Neural progenitor cell (in vitro differentiated cells): ENCODE data around the gene REELD1. TPM values are rescaled to one million over a fixed set of nuclear protein-coding genes. Genes with fewer than 3 reads are reported as not detected.

Source experiments
- DNase-seq: peaks from one replicate; pipeline ENCODE4 v3.0.0-alpha.2; 2016; ENCODE audit warnings: low spot score
- H2AFZ ChIP-seq: fragments of 200-600 bp; sonication (generic); replicated peaks from 2 replicates; pipeline ENCODE4 v1.6.1; 2016; ENCODE audit warnings: antibody characterized with exemption
- H3F3A ChIP-seq: fragments of 200-600 bp; sonication (generic); 2 replicates; pipeline ENCODE4 v1.6.1; 2016; ENCODE audit warnings: antibody characterized with exemption, low read depth
- H3K27ac ChIP-seq: fragments of 200-600 bp; sonication (generic); 2 replicates; pipeline ENCODE4 v1.5.1; 2016; ENCODE audit warnings: mild to moderate bottlenecking
- H3K27me3 ChIP-seq: fragments of 200-600 bp; sonication (generic); 2 replicates; pipeline ENCODE4 v1.6.1; 2016; ENCODE audit warnings: mild to moderate bottlenecking, moderate library complexity
- H3K36me3 ChIP-seq: fragments of 200-600 bp; sonication (generic); 2 replicates; pipeline ENCODE4 v1.5.1; 2016
- H3K4me1 ChIP-seq: fragments of 200-600 bp; sonication (generic); 2 replicates; pipeline ENCODE4 v1.6.1; 2016; ENCODE audit warnings: mixed run types
- H3K4me2 ChIP-seq: fragments of 200-600 bp; sonication (generic); 2 replicates; pipeline ENCODE4 v1.6.1; 2016
- H3K4me3 ChIP-seq: fragments of 200-600 bp; sonication (generic); 2 replicates; pipeline ENCODE4 v1.5.1; 2016
- H3K79me2 ChIP-seq: fragments of 200-600 bp; sonication (generic); 2 replicates; pipeline ENCODE4 v1.6.1; 2016; ENCODE audit warnings: low read depth
- H3K9ac ChIP-seq: fragments of 200-600 bp; sonication (generic); 2 replicates; pipeline ENCODE4 v1.6.1; 2016
- H3K9me3 ChIP-seq: fragments of 200-600 bp; sonication (generic); 2 replicates; pipeline ENCODE4 v1.5.1; 2016; ENCODE audit warnings: low read depth
- H4K20me1 ChIP-seq: fragments of 200-600 bp; sonication (generic); 2 replicates; pipeline ENCODE4 v1.6.1; 2016; ENCODE audit warnings: low read depth
- H3K27ac Mint-ChIP-seq: 3 replicates; pipeline ENCODE4 v1.8.0; 2021; ENCODE audit warnings: mixed read lengths
- H3K27me3 Mint-ChIP-seq: 2 replicates; pipeline ENCODE4 v1.8.0; 2022; ENCODE audit warnings: low read depth, mild to moderate bottlenecking, inconsistent platforms, moderate library complexity, mixed read lengths; ENCODE audit not compliant: insufficient read depth
- H3K36me3 Mint-ChIP-seq: 3 replicates; pipeline ENCODE4 v1.8.0; 2021; ENCODE audit warnings: mixed read lengths
- H3K4me1 Mint-ChIP-seq: 3 replicates; pipeline ENCODE4 v1.8.0; 2021; ENCODE audit warnings: mixed read lengths
- H3K4me3 Mint-ChIP-seq: 3 replicates; pipeline ENCODE4 v1.8.0; 2021; ENCODE audit warnings: mild to moderate bottlenecking, moderate library complexity, mixed read lengths
- H3K9me3 Mint-ChIP-seq: 3 replicates; pipeline ENCODE4 v1.8.0; 2020; ENCODE audit warnings: mixed read lengths
- EZH2 ChIP-seq: fragments of 200-600 bp; sonication (generic); IDR thresholded peaks from 2 replicates; pipeline ENCODE4 v1.6.1; 2017; ENCODE audit warnings: antibody characterized with exemption, mild to moderate bottlenecking, moderate library complexity
- EZH2phosphoT487 ChIP-seq: fragments of 200-600 bp; sonication (generic); IDR thresholded peaks from 2 replicates; pipeline ENCODE4 v1.6.1; 2017; ENCODE audit warnings: antibody characterized with exemption
- total RNA-seq: library from RNA; depleted of rRNA; stranded (reverse); fragments of >200 nt; gene quantifications from 2 replicates; pipeline ENCODE4 v1.2.3, GENCODE V29; 2015; ENCODE audit warnings: low replicate concordance
- TF ChIP-seq, protein P1 (sequence below): fragments of 200-600 bp; sonication (generic); IDR thresholded peaks from 2 replicates; pipeline ENCODE4 v1.5.1; 2017; ENCODE audit warnings: antibody characterized with exemption, mild to moderate bottlenecking

REELD1 gene
- total RNA-seq, 1 donor from 2014 or later, result not detected

DNA sequence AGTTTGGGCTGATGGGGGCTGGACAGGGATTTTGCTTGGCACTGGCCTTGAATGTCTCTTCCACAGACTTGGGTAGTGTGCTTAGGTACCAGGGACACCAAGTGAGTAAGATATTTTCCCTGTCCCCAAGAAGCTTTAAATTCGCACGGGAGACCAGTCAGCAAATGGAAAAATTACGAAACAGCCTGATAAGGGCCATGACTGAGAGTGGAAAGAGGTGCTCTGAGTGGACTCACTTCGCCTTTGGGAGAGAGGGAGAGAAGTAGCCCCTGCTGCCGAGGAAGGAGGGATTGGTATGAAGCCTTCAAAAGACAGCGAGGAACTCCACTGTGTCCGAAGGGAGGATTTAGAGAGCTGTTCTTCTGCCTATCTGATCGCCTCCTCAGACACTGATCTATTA is 36.2 kb upstream of the REELD1 start:
- Histone ChIP-seq H3K9me3 (no peaks in the 10 kb centered on the region), H3K9ac (no peak overlapping the region), H4K20me1 (peaks cover 67% of the 10 kb centered on the region), H3K27ac (no peak overlapping the region), H3K4me3 (no peak overlapping the region), H3F3A (no peaks in the 10 kb centered on the region), H3K4me2 (no peak overlapping the region), H3K4me1 (peaks cover 12% of the 10 kb centered on the region), H3K27me3 (no peaks in the 10 kb centered on the region), H3K79me2 (peaks cover 74% of the 10 kb centered on the region), H3K36me3 (no peaks in the 10 kb centered on the region), H2AFZ (no peak overlapping the region)
- Mint-ChIP-seq H3K9me3 (no peaks in the 10 kb centered on the region), H3K27me3 (no peaks in the 10 kb centered on the region), H3K4me3 (no peak overlapping the region), H3K36me3 (no peaks in the 10 kb centered on the region), H3K4me1 (peaks cover 18% of the 10 kb centered on the region), H3K27ac (no peak overlapping the region)
- no peak for TF ChIP-seq EZH2
- TF ChIP-seq EZH2phosphoT487, result no peak
- TF ChIP-seq, protein P1, sequence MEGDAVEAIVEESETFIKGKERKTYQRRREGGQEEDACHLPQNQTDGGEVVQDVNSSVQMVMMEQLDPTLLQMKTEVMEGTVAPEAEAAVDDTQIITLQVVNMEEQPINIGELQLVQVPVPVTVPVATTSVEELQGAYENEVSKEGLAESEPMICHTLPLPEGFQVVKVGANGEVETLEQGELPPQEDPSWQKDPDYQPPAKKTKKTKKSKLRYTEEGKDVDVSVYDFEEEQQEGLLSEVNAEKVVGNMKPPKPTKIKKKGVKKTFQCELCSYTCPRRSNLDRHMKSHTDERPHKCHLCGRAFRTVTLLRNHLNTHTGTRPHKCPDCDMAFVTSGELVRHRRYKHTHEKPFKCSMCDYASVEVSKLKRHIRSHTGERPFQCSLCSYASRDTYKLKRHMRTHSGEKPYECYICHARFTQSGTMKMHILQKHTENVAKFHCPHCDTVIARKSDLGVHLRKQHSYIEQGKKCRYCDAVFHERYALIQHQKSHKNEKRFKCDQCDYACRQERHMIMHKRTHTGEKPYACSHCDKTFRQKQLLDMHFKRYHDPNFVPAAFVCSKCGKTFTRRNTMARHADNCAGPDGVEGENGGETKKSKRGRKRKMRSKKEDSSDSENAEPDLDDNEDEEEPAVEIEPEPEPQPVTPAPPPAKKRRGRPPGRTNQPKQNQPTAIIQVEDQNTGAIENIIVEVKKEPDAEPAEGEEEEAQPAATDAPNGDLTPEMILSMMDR, result no peak
- DNase-seq, result no peak

DNA sequence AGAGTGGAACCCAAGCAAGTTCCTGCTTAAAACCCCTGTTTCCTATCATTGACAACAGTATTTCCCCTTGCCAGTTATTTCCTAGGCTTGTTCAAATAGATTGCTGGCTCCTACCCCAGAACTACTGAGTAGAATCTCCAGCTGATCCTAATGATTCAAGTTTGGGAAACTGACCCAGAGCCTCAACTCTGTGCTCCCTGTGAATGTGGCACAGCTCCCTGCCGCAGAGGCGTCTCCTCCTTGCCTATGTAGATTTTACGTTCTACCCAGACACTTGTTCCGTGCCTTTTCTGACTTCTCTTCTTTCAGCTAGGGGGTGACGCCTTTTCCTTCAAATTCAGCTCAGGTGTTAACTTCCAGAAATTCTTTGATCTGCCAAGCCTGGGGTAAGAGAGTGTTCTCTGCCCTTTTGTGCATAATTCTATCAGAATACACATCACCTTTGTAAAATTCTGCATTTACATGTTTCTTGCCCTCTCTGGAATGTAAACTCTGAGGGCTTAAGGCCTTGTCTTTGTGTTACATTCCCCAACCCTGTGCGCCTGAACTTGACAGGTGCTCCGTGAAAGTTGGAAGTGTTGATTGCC is 34.5 kb upstream of the REELD1 start:
- H3K27ac ChIP-seq, result no peak overlapping the region
- H3K27me3 ChIP-seq, result no peaks in the 10 kb centered on the region
- no peaks in the 10 kb centered on the region for H3K9me3 Mint-ChIP-seq
- no peaks in the 10 kb centered on the region for H3K36me3 Mint-ChIP-seq
- H3K4me3 ChIP-seq, result no peak overlapping the region
- no peaks in the 10 kb centered on the region for H3K27me3 Mint-ChIP-seq
- no peak overlapping the region for H3K27ac Mint-ChIP-seq
- peaks cover 12% of the 10 kb centered on the region for H3K4me1 ChIP-seq
- peaks cover 78% of the 10 kb centered on the region for H3K79me2 ChIP-seq
- no peak overlapping the region for H3K4me2 ChIP-seq
- TF ChIP-seq EZH2, result no peak
- TF ChIP-seq, protein P1, result no peak
- no peaks in the 10 kb centered on the region for H3F3A ChIP-seq
- no peak overlapping the region for H3K9ac ChIP-seq
- H3K4me3 Mint-ChIP-seq, result no peak overlapping the region
- H3K9me3 ChIP-seq, result no peaks in the 10 kb centered on the region
- no peak overlapping the region for H2AFZ ChIP-seq
- no peaks in the 10 kb centered on the region for H3K36me3 ChIP-seq
- peaks cover 18% of the 10 kb centered on the region for H3K4me1 Mint-ChIP-seq
- DNase-seq, result no peak
- H4K20me1 ChIP-seq, result peaks cover 70% of the 10 kb centered on the region

DNA sequence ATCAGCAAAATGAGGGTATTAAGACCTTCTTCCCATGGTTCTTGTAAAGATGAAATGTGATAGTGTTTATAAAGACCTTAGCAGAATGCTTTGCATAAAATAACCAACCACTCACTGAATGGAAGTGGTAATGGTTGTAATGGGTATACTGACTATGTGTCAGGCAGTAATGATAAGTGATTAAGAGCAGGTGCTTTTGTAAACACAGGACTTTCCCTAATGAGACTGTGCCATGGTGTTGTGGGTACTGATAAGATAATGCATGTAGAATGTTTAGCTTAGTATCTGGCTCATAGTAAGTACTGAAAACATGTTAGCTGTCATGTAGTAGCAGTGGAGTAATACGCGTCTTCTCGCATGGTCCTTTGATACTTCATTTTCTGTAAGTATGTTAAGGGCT is 31.9 kb upstream of the REELD1 start:
- Histone ChIP-seq H3K27me3 (no peaks in the 10 kb centered on the region), H3F3A (no peaks in the 10 kb centered on the region), H4K20me1 (peaks cover 58% of the 10 kb centered on the region), H3K4me3 (no peak overlapping the region), H3K36me3 (no peaks in the 10 kb centered on the region), H2AFZ (no peak overlapping the region), H3K4me1 (no peaks in the 10 kb centered on the region), H3K4me2 (no peak overlapping the region), H3K9ac (no peak overlapping the region), H3K9me3 (no peaks in the 10 kb centered on the region), H3K27ac (no peak overlapping the region), H3K79me2 (peaks cover 63% of the 10 kb centered on the region)
- Mint-ChIP-seq H3K4me1 (peaks cover 5% of the 10 kb centered on the region), H3K36me3 (peaks cover 9% of the 10 kb centered on the region), H3K9me3 (no peaks in the 10 kb centered on the region), H3K27me3 (no peaks in the 10 kb centered on the region), H3K27ac (no peak overlapping the region), H3K4me3 (no peak overlapping the region)
- DNase-seq, result no peak
- TF ChIP-seq EZH2 (no peak), EZH2phosphoT487 (no peak)
- TF ChIP-seq, protein P1, result no peak
